SH-SY5Y (cell line): Measurements from ENCODE around the gene RPL10.

Experiments
- GATA2 ChIP-seq: IDR thresholded peaks from 2 replicates; pipeline ENCODE4 v1.6.1; 2011; ENCODE audit warnings: mild to moderate bottlenecking, low read depth, low read length
- GATA3 ChIP-seq: IDR thresholded peaks from 2 replicates; pipeline ENCODE4 v1.6.1; 2011; ENCODE audit warnings: low read depth, mild to moderate bottlenecking, low read length, moderate library complexity

- TF ChIP-seq GATA2 (no peak), GATA3 (no peak)
Observed at GRCh38 chrX:154365052-154365600, 33.1 kb upstream of the RPL10 start.
